HTERT RPE-1 (cell line): ENCODE measurements around the gene PRPSAP1.
"Not testable (repeated sequence)": the region's sequence is repeated elsewhere in the genome, so short reads cannot be mapped to it uniquely, and the experiment has no call there.

Source experiments
- in situ Hi-C: fragments of 300-500 bp; cut with MboI; formaldehyde crosslinking; loops from 4 replicates; pipeline ENCODE4 v1.14.3; 2020; ENCODE audit warnings: low sequenced_read_pairs

The PRPSAP1 gene

GRCh38 chr17:76278268-76278908 lies 75.3 kb downstream of the PRPSAP1 start:
- in situ Hi-C loops = no loop called here

GRCh38 chr17:76277300-76278267 lies 76.1 kb downstream of the PRPSAP1 start:
- in situ Hi-C loops = no loop called here

- in situ Hi-C loops = no loop called here
Measured at GRCh38 chr17:76276461-76277299, 77.0 kb downstream of the PRPSAP1 start.

- in situ Hi-C loops = no loop called here
Measured at GRCh38 chr17:76276069-76276431, 77.7 kb downstream of the PRPSAP1 start.

GRCh38 chr17:76275382-76276068 lies 78.2 kb downstream of the PRPSAP1 start:
- in situ Hi-C loops = no loop called here

- in situ Hi-C loops = no loop called here
Measured at GRCh38 chr17:76274112-76274956, 79.4 kb downstream of the PRPSAP1 start.

- in situ Hi-C loops = no loop called here
Measured at GRCh38 chr17:76273445-76274111, 80.1 kb downstream of the PRPSAP1 start.

- in situ Hi-C loops = no loop called here
Measured at GRCh38 chr17:76272541-76273444, 80.9 kb downstream of the PRPSAP1 start.

- in situ Hi-C loops = no loop called here
Measured at GRCh38 chr17:76271669-76272540, 81.8 kb downstream of the PRPSAP1 start.

GRCh38 chr17:76270770-76271668 lies 82.7 kb downstream of the PRPSAP1 start:
- in situ Hi-C loops = no loop called here

GRCh38 chr17:76270127-76270592 lies 83.6 kb downstream of the PRPSAP1 start:
- in situ Hi-C loops = no loop called here

- in situ Hi-C loops = no loop called here
Measured at GRCh38 chr17:76268991-76269981, 84.4 kb downstream of the PRPSAP1 start.

- in situ Hi-C loops = no loop called here
Measured at GRCh38 chr17:76268015-76268749, 85.5 kb downstream of the PRPSAP1 start.

- in situ Hi-C loops = not testable (repeated sequence)
Measured at GRCh38 chr17:76267581-76268001, 86.1 kb downstream of the PRPSAP1 start.
